ENCODE data around the gene CAPZB. TPM values are rescaled to one million over a fixed set of nuclear protein-coding genes. Genes with fewer than 3 reads are reported as not detected.
A peak's percentile ranks its signal among the peaks of the same experiment; 100 is the strongest.

Gene CAPZB
- total RNA-seq, 1 donor from 2014 or later: 326 TPM

DNA sequence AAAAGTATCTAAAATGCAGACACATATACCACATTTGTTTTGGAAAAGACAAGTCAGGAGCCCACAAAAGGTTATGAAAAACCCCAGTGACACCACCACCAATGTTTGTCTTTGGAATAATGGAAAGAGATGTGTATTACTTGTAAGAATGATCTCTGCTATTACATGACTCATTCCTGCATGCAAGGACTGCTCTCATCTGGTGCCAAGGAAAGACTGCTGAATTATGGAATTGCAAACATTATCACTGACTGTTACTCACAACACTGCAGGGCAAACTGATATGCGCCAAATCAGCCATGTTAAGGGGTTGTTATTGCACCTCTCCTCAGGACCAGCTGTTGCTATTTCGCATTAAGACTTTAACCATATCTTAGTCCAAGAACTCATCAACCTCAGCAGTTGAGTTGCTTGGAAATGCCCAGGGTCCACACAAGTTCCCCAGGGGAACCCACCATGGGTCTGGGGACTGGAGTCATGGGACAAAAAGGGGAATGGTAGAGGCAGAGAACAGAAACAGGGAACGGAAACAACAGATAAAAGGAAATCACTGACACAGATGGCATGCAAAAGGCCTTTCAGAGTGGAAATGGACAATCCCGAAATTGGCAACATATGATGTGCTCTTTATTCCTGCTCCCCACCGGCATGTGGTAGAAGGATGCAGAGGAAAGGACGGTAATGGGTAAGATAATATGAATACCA, 34.4 kb downstream of the CAPZB start:
- Mint-ChIP-seq H3K4me3 (ENCODE audit: unreplicated experiment) (no peak overlapping the region), H3K27ac (ENCODE audit: unreplicated experiment) (peak overlapping the region; percentile 31), H3K9me3 (ENCODE audit: unreplicated experiment) (peaks cover 11% of the 10 kb centered on the region), H3K4me1 (ENCODE audit: low read depth, unreplicated experiment) (peaks cover 74% of the 10 kb centered on the region), H3K27me3 (ENCODE audit: unreplicated experiment) (peaks cover 9% of the 10 kb centered on the region), H3K36me3 (ENCODE audit: unreplicated experiment) (no peaks in the 10 kb centered on the region)
- TF ChIP-seq CTCF (IDR thresholded peaks at IDR 0.05; ENCODE audit: partially characterized antibody, unreplicated experiment): no peak
- no peak for DNase-seq

DNA sequence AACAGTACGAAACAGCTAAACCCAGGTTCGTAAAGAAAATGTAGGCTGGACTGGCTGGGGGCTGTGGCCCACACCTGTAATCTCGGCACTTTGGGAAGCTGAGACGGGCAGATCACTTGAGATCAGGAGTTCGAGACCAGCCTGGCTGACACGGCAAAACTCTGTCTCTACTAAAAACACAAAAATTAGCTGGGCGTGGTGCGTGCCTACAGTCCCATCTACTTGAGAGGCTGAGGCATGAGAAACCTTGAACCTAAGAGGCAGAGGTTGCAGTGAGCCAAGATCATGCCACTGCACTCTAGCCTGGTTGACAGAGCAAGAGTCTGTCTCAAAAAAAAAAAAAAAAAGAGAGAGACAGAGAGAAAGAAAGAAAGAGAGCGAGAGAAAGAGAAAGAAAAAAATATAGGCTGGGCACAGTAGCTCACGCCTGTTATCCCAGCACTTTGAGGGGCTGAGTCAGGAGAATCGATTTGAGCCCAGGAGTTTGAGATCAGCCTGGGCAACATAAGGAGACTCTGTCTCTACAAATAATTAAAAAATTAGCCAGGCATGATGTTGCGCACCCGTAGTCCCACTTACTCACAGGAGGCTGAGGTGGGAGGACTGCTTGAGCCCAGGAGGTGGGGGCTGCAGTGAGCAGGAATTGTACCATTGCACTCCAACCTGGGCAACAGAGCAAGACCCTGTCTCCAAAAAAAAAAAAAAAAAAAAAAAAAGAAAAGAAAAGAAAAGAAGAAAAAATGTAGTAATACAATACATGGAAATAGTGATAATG, 35.7 kb downstream of the CAPZB start:
- H3K27me3 Mint-ChIP-seq (ENCODE audit: unreplicated experiment): peaks cover 9% of the 10 kb centered on the region
- H3K27ac Mint-ChIP-seq (ENCODE audit: unreplicated experiment): peak overlapping the region; percentile 88
- no peaks in the 10 kb centered on the region for H3K36me3 Mint-ChIP-seq (ENCODE audit: unreplicated experiment)
- peaks cover 67% of the 10 kb centered on the region for H3K4me1 Mint-ChIP-seq (ENCODE audit: low read depth, unreplicated experiment)
- no peak for TF ChIP-seq CTCF (IDR thresholded peaks at IDR 0.05; ENCODE audit: partially characterized antibody, unreplicated experiment)
- H3K4me3 Mint-ChIP-seq (ENCODE audit: unreplicated experiment): peak overlapping the region; percentile 38
- DNase-seq: no peak
- H3K9me3 Mint-ChIP-seq (ENCODE audit: unreplicated experiment): peaks cover 11% of the 10 kb centered on the region

GRCh38 chr1:19448491-19449439, 36.6 kb downstream of the CAPZB start:
- TF ChIP-seq CTCF (IDR thresholded peaks at IDR 0.05; ENCODE audit: partially characterized antibody, unreplicated experiment): no peak
- Mint-ChIP-seq H3K4me1 (ENCODE audit: low read depth, unreplicated experiment) (peaks cover 63% of the 10 kb centered on the region), H3K4me3 (ENCODE audit: unreplicated experiment) (peak overlapping the region; percentile 31), H3K36me3 (ENCODE audit: unreplicated experiment) (no peaks in the 10 kb centered on the region), H3K9me3 (ENCODE audit: unreplicated experiment) (peaks cover 11% of the 10 kb centered on the region), H3K27ac (ENCODE audit: unreplicated experiment) (peak overlapping the region; percentile 88), H3K27me3 (ENCODE audit: unreplicated experiment) (peaks cover 10% of the 10 kb centered on the region)
- peak; percentile 34 for DNase-seq

DNA sequence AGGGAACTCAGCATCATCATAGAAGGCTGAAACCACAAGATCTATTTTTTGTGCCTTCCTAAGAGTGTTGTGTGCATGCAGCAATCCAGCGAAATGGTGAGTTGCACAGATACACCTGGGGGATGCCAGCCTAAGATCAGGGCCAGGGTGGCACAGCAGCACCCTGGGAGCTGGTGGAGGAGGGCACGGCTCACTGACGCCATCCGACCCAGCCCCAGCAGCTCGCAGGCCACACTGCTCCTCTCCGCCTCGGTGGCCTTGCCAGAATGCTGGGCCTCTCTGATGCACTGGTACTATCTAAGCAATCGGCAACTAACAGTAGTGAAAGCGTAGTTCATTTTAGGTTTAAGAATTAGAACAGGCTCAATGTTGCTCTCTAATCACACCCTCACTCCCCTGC, 37.8 kb downstream of the CAPZB start:
- no peak overlapping the region for H3K27ac Mint-ChIP-seq (ENCODE audit: unreplicated experiment)
- TF ChIP-seq CTCF (IDR thresholded peaks at IDR 0.05; ENCODE audit: partially characterized antibody, unreplicated experiment): no peak
- no peak overlapping the region for H3K4me3 Mint-ChIP-seq (ENCODE audit: unreplicated experiment)
- H3K9me3 Mint-ChIP-seq (ENCODE audit: unreplicated experiment): peaks cover 11% of the 10 kb centered on the region
- peaks cover 63% of the 10 kb centered on the region for H3K4me1 Mint-ChIP-seq (ENCODE audit: low read depth, unreplicated experiment)
- DNase-seq: no peak
- H3K36me3 Mint-ChIP-seq (ENCODE audit: unreplicated experiment): no peaks in the 10 kb centered on the region
- H3K27me3 Mint-ChIP-seq (ENCODE audit: unreplicated experiment): peaks cover 8% of the 10 kb centered on the region
